NCI-H2196 (cell line): ENCODE results near the gene SLC2A9.

Source experiments
- DNase-seq: peaks from one replicate; lab custom pipeline; 2025; ENCODE audit not compliant: unreplicated experiment; lab: John Stamatoyannopoulos, UW

SLC2A9 gene

DNA sequence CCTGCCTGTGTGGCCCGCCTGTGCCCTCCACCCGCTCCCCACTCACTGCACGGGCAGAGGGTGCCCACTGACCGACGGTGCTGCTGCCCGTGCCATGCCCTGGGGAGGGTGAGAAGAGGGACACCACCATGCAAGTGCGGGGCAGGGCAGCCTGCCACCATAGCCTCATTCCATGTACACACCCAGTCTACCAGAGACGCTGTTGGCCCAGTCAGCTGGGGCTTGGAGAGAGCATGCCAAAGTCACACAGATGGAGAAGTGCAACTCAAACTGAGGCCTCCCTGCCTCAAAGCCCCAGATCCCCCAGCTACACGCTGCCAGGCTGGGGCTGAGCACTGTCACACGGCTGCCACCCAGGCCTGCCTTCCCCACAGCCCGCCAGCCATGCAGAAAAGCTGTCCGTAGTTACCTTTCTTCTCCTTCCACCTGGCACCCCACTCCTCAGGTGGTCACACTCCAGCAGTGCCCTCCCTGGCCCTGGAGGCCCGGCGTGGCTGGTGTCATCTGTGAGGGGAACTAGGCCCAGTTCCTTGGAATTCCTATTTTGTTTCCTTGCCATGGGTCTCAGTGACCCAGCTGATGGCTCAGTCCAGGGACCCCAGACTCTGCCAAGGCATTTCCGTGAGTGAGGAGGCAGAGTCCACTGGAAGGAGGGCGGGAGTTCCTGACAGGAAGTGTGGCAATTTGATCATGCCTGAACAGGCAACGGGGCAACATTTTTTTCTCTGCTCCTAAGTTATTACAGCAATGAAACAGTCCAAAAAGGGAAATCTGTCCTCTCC is at the start of gene SLC2A9:
Gene SLC2A9 (minus strand): TSS at position 627 of the 782 bp plus-strand sequence. CDS start 68 bp downstream, at position 559.
- DNase-seq, result no peak

DNA sequence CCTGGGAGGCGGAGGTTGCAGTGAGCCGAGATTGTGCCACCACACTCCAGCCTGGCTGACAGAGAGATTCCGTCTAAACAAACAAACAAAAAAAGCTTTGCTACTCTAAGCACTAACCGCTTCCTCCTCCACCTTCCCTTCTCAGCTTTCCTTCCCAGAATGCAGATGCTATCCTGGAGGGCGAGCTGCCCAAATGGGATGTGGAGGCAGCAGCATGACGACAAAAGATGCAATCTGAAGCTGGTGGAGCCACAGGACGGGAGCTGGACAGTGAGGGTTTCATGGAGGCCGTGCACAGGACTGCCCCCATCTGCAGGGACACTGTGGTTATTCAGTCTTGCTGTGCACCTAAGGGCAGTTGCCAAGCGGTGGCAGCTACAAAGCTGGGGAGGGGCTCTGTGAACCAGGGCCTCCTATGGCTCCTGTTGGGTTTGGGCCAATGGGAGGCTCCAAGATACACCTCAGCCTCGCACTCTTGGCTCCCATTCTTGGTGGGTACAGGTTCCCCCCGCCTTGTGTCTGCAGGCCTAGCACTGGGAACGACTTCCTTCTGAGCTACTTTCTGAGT is 47.9 kb upstream of the SLC2A9 start:
- DNase-seq, result peak; percentile 26

DNA sequence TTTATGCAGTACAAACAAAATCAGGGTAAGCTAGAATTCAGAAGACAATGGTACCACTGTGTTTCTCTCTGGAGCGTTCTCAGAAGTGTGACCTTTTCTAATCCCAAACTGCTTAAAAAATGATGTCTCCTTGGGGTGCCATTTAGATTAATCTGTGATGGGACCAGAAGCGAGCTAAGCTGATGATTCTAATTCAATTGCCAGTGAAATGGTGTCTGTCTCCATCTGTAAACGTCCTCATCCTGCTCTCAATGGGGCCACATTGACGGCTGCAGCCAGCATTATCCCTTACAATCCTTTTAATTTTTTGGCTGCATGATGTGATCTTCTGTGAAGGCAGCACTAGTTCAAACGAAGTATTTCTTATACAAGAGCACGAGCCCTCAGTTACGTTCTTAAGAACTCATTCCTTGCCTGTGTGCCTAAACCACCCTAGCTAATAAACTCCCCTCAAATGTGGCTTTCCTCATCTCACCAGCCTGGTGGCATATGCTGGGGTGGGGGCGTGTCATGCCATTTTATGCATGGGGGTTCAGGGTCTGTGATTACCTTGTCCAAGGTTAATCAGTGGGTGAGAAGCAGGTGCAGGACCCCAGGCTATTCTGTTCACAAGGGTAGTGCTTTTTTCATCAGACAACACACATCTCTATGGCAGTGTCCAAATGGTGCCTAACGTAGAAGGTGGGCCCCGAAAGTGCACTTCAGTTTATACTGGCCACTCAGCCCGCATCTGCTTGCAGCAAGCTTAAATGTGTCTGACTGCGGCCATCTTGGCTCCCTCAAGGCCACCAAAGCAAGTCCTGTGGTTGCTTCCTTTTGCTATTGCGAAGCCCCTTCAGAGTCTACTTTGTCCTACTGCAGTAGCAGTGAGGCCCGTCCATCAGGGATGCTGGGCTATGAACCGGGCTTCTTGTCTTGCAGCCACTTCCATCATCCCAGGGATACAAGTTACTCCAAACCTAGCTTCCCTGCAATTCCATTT is 45.7 kb upstream of the SLC2A9 start:
- DNase-seq, result no peak

DNA sequence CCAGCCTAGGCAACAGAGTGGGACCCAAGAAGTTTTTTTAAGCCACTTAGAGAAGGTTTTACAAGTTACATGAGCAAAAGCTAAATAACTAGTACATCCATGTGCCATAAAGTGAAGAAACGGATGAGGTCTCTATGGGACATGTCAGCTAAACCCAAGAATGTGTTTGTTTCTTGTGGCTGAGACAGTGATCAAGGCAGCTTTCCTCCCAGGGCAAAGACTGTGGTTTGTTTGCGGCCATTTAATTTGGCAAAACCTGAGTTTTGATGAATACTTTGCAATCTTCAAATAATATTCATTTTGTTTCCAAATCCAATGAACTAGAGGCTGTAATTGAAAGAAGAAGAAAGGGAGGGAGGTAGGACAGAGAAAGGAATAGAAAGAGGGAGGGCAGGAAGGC is 44.9 kb upstream of the SLC2A9 start:
- DNase-seq, result no peak

DNA sequence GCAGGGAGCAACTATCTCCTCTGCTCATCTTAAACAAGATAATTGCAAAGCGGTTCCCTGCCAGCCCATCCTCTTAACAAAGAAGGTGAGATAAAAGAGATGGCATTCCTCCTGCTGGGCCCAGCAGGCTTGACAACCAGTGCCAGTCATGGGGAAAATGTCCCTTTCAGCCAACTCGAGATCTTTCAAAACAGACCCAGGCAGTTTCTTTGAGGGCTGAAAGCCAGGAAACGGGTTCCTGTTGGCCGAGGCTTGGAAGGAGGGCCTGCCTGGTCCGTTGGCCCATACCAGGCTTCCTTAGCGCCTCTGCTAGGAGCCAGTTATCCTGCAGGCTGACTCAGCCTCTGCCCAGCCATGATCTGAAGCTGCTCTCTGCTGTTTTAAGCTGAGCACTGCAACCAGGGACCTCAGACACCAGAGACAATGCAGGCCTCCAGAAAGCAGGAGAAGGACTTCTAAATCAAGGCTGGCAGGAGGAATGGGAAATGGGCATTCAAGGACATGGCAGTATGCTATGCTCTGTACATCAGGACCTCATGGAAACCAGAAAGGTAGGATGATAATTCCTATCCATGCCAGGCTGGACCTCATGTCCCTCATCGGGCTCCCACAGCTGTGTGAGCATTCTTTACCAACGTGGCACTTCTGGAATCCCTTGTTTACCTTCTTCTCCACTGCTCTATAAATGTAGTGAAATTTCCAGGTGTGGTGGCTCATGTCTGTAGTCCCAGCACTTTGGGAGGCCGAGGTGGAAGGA is 42.4 kb upstream of the SLC2A9 start:
- peak; percentile 57 for DNase-seq

DNA sequence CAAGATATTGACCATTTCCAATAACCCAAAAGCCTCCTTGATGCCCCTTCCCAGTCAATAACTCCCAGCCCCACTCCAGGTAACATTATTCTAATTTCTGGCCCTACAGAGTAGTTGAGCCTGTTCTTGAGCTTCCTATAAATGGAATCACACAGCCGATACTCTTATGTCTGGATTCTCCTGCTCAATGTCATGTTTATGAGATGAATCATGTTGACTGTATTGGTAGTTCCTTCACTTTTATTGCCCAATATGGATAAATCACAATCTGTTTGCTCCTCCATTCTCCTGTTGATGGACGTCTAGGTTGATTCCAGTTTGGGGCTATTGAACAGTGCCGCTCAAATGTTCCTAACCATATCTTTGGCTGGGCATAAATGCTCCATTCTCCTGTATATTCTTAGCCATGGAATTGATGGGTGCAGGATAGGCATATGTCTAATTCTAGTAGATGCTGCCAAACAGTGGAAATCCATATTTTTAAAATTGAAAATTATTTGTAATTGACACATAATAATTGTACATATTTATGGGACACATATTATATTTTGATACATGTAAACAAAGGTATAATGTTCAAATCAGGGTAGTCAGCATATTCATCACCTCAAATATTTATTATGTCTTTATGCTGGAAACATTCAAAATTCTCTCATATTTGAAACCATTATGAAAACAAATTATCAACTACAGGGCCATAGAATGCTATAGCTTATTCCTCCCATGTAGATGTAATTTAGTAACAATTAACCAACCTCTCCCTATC is 40.5 kb upstream of the SLC2A9 start:
- no peak for DNase-seq

DNA sequence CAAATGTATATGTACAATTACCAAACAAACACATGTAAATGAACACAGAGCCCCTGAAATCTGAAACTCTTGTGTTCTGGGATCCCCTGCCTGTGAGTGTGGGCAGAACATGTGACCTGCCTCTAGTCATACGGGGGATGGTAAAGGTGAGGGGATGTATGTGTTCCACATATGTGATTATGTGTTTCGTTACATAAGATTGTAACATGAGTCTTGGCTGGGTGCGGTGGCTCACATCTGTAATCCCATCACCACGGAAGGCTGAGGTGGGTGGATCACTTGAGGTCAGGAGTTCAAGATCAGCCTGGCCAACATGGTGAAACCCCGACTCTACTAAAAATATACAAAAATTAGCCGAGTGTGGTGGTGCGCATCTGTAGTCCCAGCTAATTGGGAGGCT is 37.1 kb upstream of the SLC2A9 start:
- DNase-seq, result no peak

DNA sequence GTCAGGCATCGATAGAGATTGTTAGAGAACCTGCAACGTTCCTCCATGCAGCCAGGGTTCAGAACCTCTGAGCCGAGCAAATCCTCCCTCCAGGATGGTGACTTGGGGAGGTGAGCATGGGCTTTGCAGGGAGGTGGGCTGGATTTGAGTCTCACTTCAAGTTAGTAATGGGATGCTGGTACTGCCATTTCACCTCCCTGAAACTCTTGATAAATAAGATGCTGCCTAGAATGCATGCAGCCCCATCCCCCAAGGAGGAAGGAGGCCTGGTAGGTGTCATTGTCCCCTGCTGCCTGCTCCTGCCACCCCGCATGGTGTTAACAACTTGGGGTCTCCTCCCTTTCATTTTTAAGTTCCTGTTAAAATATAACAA is 35.7 kb upstream of the SLC2A9 start:
- DNase-seq, result no peak

DNA sequence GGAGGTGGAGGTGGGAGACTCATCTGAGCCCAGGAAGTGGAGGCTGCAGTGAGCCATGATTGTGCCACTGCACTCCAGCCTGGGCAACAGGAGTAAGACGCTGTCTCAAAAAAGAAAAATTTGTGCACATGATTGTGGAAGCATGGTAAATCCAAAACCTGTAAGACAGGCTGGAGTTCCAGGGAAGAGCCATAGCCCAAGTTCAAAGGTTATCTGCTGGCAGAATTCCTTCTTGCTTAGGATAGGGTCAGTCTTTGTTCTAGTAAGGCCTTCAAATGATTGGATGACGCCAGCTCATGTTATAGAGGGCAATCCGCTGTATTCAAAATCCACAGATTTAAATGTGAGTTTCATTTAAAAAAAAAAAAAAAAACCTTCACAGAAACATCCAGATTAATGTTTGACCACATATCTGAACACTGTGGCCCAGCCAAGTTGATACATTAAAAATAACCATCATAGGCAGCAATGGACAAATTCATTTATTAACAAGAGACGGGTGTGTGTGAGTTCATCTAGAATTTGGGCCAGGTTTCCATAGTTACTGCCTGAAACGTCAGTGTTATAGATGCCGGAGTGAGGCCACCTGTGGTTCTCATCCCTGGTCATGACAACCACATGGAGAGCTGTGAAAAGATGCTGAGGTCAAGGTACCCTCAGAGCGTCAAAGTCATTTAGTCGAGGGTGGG is 35.2 kb upstream of the SLC2A9 start:
- DNase-seq, result no peak

DNA sequence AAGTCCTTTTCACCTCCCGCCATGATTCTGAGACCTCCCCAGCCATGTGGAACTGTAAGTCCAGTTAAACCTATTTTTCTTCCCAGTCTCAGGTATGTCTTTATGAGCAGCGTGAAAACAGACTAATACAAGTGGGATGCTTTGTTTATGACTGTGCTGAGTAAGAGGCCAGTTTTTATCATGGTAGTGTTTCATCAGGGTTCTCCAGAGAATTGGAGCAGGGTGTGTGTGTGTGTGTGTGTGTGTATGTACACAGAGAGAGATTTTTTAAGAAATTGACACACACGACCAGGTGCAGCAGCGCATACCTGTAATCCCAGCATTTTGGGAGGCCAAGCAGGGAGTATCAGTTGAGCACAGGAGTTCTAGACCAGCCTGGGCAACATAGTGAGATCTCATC is 34.6 kb upstream of the SLC2A9 start:
- no peak for DNase-seq

DNA sequence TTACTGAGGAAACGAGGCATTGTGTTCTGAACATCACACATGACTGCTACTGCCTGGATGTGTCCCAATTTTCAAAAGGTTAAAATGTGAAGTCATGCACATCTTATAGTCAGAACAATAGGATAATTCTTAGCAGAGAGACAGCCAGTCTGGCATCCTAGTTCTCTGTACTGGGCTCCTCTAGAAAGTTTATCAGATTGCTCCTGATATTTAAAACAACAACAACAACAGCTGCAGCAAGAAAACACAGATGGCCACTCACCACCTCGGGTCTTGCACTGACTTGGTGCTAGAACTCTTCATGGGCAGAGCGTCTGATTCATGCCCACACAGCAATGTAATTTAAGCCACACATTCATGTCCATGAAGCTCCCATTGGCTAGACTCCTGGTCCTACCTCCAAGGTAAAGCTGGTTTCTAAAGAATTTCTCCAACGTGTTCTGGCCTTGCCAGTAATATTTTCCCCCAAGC is 33.3 kb upstream of the SLC2A9 start:
- peak; percentile 37 for DNase-seq

DNA sequence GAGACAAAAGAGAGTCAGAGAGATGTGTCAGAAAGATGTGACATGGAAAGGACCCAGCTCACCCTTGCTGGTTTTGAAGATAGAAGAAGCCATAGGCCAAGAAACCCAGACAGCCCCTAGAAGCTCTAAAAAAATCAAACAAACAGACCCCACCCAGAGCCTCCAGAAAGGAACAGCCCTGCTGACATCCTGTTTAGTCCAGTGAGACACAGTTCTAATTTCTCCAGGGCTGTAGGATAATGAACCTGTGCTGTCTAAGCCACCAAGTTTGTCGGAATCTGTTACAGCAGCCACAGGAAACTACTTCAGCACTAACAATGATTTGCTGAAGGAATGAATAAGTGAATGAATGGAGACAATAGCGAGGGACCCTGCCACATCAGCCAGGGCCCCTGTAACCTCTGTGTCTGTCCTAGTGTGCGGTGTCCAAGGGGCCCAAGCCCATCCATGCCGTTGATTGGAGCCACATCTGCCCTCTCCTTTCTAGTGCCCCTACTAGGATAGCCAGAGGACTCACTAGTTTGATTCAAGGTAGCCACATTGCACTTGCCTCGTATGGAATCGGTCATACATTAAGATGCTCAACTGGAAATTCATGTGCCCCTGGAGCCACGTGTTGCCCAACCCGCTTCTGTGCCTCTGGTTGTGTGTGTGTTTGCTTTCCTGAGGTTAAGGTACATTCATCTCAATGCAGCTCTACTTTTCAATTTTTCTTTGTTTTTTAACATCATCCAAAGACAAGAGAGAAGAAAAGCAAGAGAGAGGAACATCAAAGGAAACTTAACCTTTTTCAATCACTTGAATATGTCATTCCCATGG is 32.5 kb upstream of the SLC2A9 start:
- DNase-seq, result no peak

DNA sequence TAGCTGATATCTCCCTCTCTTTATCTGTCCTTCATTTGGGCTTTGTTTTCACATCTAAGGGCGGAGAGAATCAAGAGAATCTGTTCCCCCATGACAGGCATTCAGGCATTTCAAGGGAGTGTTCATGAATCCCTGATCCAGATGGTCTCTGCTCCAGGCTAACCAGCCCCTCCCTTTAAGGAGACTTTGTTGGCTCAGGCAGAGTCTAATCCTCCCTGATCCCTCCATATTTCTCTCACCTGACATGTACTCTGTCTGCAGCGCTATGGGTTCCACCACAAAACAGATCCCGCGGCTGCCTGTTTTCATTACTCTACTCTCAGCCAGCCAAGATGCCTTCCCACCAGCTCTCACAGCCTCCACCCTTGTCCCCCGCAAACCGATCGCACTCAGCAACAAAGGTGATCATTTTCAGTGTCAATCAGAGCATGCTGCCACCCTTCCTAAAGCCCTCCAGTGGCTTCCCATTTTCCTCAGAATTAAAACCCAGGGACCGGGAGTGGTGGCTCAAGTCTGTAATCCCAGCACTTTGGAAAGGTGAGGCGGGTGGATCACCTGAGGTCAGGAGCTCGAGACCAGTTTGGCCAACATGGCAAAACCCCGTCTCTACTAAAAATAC is 30.3 kb upstream of the SLC2A9 start:
- no peak for DNase-seq

DNA sequence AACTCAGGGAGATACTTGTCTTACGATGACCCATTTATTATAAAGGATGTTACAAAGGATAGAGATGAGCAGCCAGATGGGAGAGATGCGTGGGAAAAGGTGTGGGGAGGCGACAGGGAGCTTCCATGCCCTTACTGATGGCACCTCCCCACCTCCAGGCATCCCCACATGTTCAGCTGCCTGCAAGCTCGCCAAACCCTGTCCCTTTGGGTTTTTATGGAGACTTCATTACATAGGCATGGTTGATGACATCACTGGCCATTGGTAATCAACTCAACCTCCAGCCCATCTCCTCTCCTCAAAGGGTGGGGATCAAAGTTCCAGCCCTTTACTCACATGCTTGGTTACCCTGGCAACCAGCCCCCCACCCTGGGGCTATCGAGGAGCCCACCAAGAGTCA is 29.4 kb upstream of the SLC2A9 start:
- no peak for DNase-seq

DNA sequence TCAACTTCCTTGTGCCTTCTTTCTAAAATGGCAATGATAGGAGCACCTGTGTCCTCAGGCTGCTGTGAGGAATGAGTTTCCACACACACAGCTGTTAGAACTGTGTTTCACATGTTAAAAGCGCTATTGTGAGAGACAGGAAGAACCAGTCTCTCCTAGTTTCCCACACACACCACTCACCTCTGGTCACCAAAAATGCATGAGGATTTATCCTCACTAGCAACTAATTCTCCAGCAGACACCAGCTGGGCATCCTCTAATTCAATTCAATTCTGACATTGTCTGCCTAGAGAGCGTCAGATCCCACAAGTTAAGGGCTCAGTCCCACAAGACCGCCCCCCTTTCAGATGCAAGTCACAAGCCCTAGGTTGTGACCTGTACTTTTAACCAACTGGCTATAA is 29.0 kb upstream of the SLC2A9 start:
- DNase-seq, result no peak

DNA sequence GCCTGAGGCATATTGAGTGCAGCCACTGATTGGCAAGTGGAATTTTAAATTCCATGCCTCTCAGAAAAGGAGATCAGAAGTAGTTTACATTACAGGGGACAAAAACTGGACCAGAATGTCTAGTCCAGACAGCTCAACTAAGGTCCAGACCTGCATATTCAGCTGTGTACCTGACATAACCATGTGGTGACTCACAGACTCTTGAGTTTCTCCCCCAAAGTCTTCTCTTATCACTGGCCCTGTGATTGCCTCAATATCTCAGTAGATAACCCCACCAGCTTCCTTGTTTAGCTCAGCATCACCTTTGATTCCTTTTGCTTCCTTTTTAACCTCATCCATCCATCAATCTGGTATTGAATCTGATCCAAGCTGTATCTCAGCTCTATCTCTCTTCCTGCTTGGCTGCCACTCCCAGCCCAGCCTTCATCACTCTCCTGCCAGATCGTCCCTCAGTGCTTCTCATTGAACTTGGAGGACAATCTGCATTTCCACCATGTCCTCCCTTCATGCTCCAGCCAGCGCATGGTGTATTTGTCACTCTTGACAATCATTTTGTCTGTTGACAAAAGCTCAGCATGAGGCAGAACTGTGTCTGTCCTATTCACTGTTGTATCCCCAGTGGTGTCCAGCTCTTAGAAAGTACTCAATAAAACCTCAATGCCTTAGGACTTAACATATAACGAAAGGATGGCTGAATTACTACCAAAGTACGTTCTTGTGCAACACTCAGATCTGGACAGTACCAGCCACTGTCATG is 27.8 kb upstream of the SLC2A9 start:
- DNase-seq, result no peak

DNA sequence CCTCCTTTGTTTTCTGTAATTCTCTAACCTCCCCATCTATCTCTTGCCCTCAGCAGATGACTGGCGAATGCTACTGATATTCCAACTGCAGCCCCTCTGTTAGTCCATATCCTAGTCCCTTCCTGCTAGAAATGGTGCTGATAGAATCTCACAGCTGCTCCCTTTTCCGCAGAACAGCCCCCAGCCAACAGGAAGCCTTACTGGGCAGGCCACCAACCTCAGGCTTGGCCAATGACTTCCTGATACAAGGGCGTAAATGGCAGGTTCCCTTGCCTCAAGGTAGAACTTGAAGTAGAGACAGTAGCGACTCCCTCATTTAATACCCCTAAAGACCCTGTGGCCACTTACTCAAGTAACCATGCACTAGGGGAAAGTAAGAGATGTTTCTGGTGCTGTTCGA is 26.7 kb upstream of the SLC2A9 start:
- no peak for DNase-seq

DNA sequence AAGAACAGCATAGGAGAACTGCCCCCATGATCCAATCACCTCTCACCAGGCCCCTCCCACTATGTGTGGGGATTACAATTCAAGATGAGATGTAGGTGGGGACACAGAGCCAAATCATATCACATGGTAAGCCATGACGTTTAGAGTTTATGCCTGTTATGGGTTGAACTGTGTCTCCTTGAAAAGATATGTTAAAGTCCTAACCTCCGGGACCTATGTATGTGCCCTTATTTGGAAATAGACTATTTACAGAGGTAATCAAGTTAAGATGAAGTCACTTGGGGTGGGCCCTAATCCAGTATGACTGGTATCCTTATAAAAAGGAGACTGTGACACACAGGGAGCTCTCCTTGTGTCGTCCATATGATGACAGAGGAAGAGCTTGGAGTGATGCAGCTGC is 25.2 kb upstream of the SLC2A9 start:
- DNase-seq, result no peak
